ENCODE results near the gene ARHGAP36. TPM values are rescaled to one million over a fixed set of nuclear protein-coding genes. Genes with fewer than 3 reads are reported as not detected.

The ARHGAP36 gene
- total RNA-seq, 2 donors from 2014 or later, result not detected

GRCh38 chrX:131040781-131041180 is 17.4 kb upstream of the ARHGAP36 start:
- TF ChIP-seq CTCF (IDR thresholded peaks at IDR 0.05), result no peak
- H3K9me3 ChIP-seq, result peaks cover 0 to 3% of the 10 kb centered on the region in 2 donors
- no peak for DNase-seq (ENCODE audit: low spot score)
- H3K27me3 ChIP-seq, result no peaks in the 10 kb centered on the region
- no peaks in the 10 kb centered on the region for H3K4me1 ChIP-seq
- H3K4me3 ChIP-seq, result no peak overlapping the region
- H3K36me3 ChIP-seq, result no peaks in the 10 kb centered on the region
- H3K27ac ChIP-seq, result no peak overlapping the region

GRCh38 chrX:131041667-131042066 is 16.5 kb upstream of the ARHGAP36 start:
- Histone ChIP-seq H3K36me3 (no peaks in the 10 kb centered on the region), H3K9me3 (peaks cover 0 to 3% of the 10 kb centered on the region in 2 donors), H3K4me1 (no peaks in the 10 kb centered on the region), H3K27me3 (no peaks in the 10 kb centered on the region), H3K4me3 (no peak overlapping the region), H3K27ac (no peak overlapping the region)
- no peak for DNase-seq (ENCODE audit: low spot score)
- TF ChIP-seq CTCF (IDR thresholded peaks at IDR 0.05), result no peak

- Histone ChIP-seq H3K27ac (no peak overlapping the region), H3K36me3 (no peaks in the 10 kb centered on the region), H3K4me3 (no peak overlapping the region), H3K27me3 (no peaks in the 10 kb centered on the region), H3K9me3 (no peaks in the 10 kb centered on the region), H3K4me1 (no peaks in the 10 kb centered on the region)
- DNase-seq (ENCODE audit: low spot score), result no peak
- no peak for TF ChIP-seq CTCF (IDR thresholded peaks at IDR 0.05)
These were observed 12.4 kb upstream of the ARHGAP36 start for GRCh38 chrX:131045726-131046125.

- no peak for DNase-seq (ENCODE audit: low spot score)
- no peaks in the 10 kb centered on the region for H3K27me3 ChIP-seq
- H3K4me1 ChIP-seq, result no peaks in the 10 kb centered on the region
- no peak overlapping the region for H3K27ac ChIP-seq
- no peaks in the 10 kb centered on the region for H3K36me3 ChIP-seq
- TF ChIP-seq CTCF (IDR thresholded peaks at IDR 0.05), result no peak
- H3K9me3 ChIP-seq, result no peaks in the 10 kb centered on the region
- no peak overlapping the region for H3K4me3 ChIP-seq
These were observed 11.6 kb upstream of the ARHGAP36 start for GRCh38 chrX:131046596-131046995.

- Histone ChIP-seq H3K36me3 (no peaks in the 10 kb centered on the region), H3K4me3 (no peak overlapping the region), H3K27ac (no peak overlapping the region), H3K9me3 (no peaks in the 10 kb centered on the region), H3K4me1 (no peaks in the 10 kb centered on the region), H3K27me3 (no peaks in the 10 kb centered on the region)
- TF ChIP-seq CTCF (IDR thresholded peaks at IDR 0.05), result no peak
- no peak for DNase-seq (ENCODE audit: low spot score)
These were observed 11.0 kb upstream of the ARHGAP36 start for GRCh38 chrX:131047180-131047579.

- Histone ChIP-seq H3K36me3 (no peaks in the 10 kb centered on the region), H3K4me1 (no peaks in the 10 kb centered on the region), H3K27me3 (peaks cover 0 to under 1% of the 10 kb centered on the region in 2 donors), H3K4me3 (no peak overlapping the region), H3K9me3 (no peaks in the 10 kb centered on the region), H3K27ac (no peak overlapping the region)
- no peak for DNase-seq (ENCODE audit: low spot score)
- TF ChIP-seq CTCF (IDR thresholded peaks at IDR 0.05), result no peak
These were observed 5.1 kb upstream of the ARHGAP36 start for GRCh38 chrX:131053076-131053475.

All from right atrium auricular region (tissue), 2 donors.